ENCODE measurements around the gene EPC2.

DNA sequence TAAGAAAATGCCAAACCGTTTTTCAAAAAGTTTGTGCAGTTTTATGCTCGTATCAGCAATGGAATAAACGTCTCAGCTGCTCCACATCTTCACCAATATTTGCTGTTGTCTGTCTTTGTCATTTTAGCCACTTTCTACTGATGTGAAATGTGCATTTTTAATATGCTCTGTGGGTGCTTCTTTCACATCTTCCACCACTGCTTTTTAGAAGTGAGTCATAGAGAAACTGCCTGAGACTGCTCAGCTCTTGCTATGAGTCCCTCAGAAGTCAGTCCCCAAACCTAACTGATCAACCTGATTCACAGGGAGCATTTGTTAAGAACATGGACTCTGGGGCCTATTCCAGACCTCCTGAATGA is 41.0 kb upstream of the EPC2 start:
- TF ChIP-seq POLR2AphosphoS5 (IDR thresholded peaks at IDR 0.05; ENCODE audit: low read depth, low read length), result no peak
- no peak for TF ChIP-seq CTCF (IDR thresholded peaks at IDR 0.05)
